HepG2 (cell line): ENCODE data around the gene EBF4. TPM values are rescaled to one million over a fixed set of nuclear protein-coding genes. Genes with fewer than 3 reads are reported as not detected.

Experiments
- ARHGAP35 ChIP-seq: sonication (generic); formaldehyde crosslinking; IDR thresholded peaks from 2 replicates; pipeline ENCODE4 v1.9.0; 2022; ENCODE audit warnings: mild to moderate bottlenecking, inconsistent platforms, moderate library complexity, missing genetic modification reagents, borderline replicate concordance
- E2F1 ChIP-seq: sonication (generic); formaldehyde crosslinking; IDR thresholded peaks from 2 replicates; pipeline ENCODE4 v1.5.0; 2020; ENCODE audit warnings: missing genetic modification reagents
- HCFC1 ChIP-seq: fragments of 150-350 bp; IDR thresholded peaks from 2 replicates; pipeline ENCODE4 v1.6.1; 2014; ENCODE audit warnings: low read depth, low read length
- HMGA1 ChIP-seq: sonication (generic); formaldehyde crosslinking; conservative IDR thresholded peaks from 2 replicates; pipeline ENCODE4 v1.4.0; 2020; ENCODE audit warnings: missing genetic modification reagents
- MIXL1 ChIP-seq: IDR thresholded peaks from 2 replicates; pipeline ENCODE4 v1.6.1; 2016
- RAD51 ChIP-seq: fragments of 450-650 bp; IDR thresholded peaks from 2 replicates; pipeline ENCODE4 v1.6.1; 2016; ENCODE audit warnings: borderline replicate concordance
- REPIN1 ChIP-seq: sonication (generic); formaldehyde crosslinking; IDR thresholded peaks from 2 replicates; pipeline ENCODE4 v1.8.0; 2022; ENCODE audit warnings: missing genetic modification reagents, low read depth, mild to moderate bottlenecking, borderline replicate concordance
- USF2 ChIP-seq, 2 experiments: sonication (generic) in 1 of 2; formaldehyde crosslinking in 1 of 2; IDR thresholded peaks; 2 replicates each; pipeline versions ENCODE4 v1.5.1 to v1.6.1; 2011 to 2020; ENCODE audit warnings: borderline replicate concordance in 1 of 2, low read depth in 1 of 2, low read length in 1 of 2, mild to moderate bottlenecking in 1 of 2, missing genetic modification reagents in 1 of 2, moderate library complexity in 1 of 2
- ZNF143 ChIP-seq: sonication (generic); formaldehyde crosslinking; IDR thresholded peaks from 2 replicates; pipeline ENCODE4 v1.4.0; 2020; ENCODE audit warnings: missing genetic modification reagents
- ZNF260 ChIP-seq: sonication (generic); formaldehyde crosslinking; IDR thresholded peaks from 2 replicates; pipeline ENCODE4 v1.4.0; 2020; ENCODE audit warnings: missing genetic modification reagents, low read depth, mild to moderate bottlenecking, borderline replicate concordance
- ZNF264 ChIP-seq: sonication (generic); formaldehyde crosslinking; IDR thresholded peaks from 2 replicates; pipeline ENCODE4 v1.4.0; 2020; ENCODE audit warnings: missing genetic modification reagents
- ZNF331 ChIP-seq: sonication (generic); formaldehyde crosslinking; IDR thresholded peaks from 2 replicates; pipeline ENCODE4 v1.4.0; 2020; ENCODE audit warnings: missing genetic modification reagents
- ZNF569 ChIP-seq: sonication (generic); formaldehyde crosslinking; IDR thresholded peaks from 2 replicates; pipeline ENCODE4 v1.5.0; 2020; ENCODE audit warnings: mild to moderate bottlenecking, missing genetic modification reagents, moderate library complexity, borderline replicate concordance
- ZNF589 ChIP-seq: sonication (generic); formaldehyde crosslinking; conservative IDR thresholded peaks from 2 replicates; pipeline ENCODE4 v1.8.0; 2022; ENCODE audit warnings: mild to moderate bottlenecking, moderate library complexity, missing genetic modification reagents
- ZNF605 ChIP-seq: sonication (generic); formaldehyde crosslinking; IDR thresholded peaks from 2 replicates; pipeline ENCODE4 v1.8.0; 2022; ENCODE audit warnings: mild to moderate bottlenecking, missing genetic modification reagents
- ZNF614 ChIP-seq: IDR thresholded peaks from 2 replicates; pipeline ENCODE4 v1.6.1; 2018; ENCODE audit warnings: missing biosample characterization, missing genetic modification reagents, inconsistent platforms, borderline replicate concordance
- ZNF646 ChIP-seq: sonication (generic); formaldehyde crosslinking; IDR thresholded peaks from 2 replicates; pipeline ENCODE4 v1.9.0; 2021; ENCODE audit warnings: mild to moderate bottlenecking, missing genetic modification reagents
- ZNF841 ChIP-seq: sonication (generic); formaldehyde crosslinking; IDR thresholded peaks from 2 replicates; pipeline ENCODE4 v1.8.1; 2023; ENCODE audit warnings: missing genetic modification reagents, borderline replicate concordance
- polyA plus RNA-seq, 8 experiments: library from polyadenylated mRNA; depleted of rRNA in 3 of 8; stranded (reverse) in 7 of 8; unstranded in 1 of 8; fragments of >200 nt; fragmentation: Illumina TruSeq in 4 of 8; extraction: Trizol in 4 of 8; gene quantifications; 2 replicates each; pipeline versions ENCODE4 v1.2.1 to v1.2.3, GENCODE V29; 2011 to 2016; ENCODE audit warnings: low read depth in 4 of 8, missing spikeins in 1 of 8, mixed read lengths in 1 of 8; ENCODE audit not compliant: insufficient read depth in 1 of 8
- total RNA-seq, 5 experiments: library from RNA; depleted of rRNA; stranded (reverse); fragments of >200 nt; fragmentation: Illumina TruSeq; extraction: Trizol; gene quantifications; 2 replicates each; pipeline ENCODE4 v1.2.3, GENCODE V29; 2016; ENCODE audit warnings: low read depth in 1 of 5

The EBF4 gene
- total and polyA plus RNA-seq, 2 of the 13 experiments (the other 11 are each of a cell fraction or from before 2014, with no cell fraction given), result 0.84 to 2.2 TPM

- no peak for TF ChIP-seq ZNF143 (CRISPR knock-in tag)
- no peak for TF ChIP-seq HCFC1
- TF ChIP-seq USF2 (IDR thresholded peaks at IDR 0.05; ENCODE audit: low read depth, low read length), result no peak
- no peak for TF ChIP-seq USF2 (CRISPR knock-in tag; IDR thresholded peaks at IDR 0.05; ENCODE audit: borderline replicate concordance)
- peak; percentile 86; the same call in 1 of the 2 replicates for TF ChIP-seq ARHGAP35 (CRISPR knock-in tag)
- TF ChIP-seq REPIN1 (CRISPR knock-in tag), result 0 out of 2 replicates have a peak, but pooled peaks have one; percentile 30
- no peak for TF ChIP-seq ZNF646 (CRISPR knock-in tag)
- 0 out of 2 replicates have a peak, but pooled peaks have one; percentile 37 for TF ChIP-seq E2F1 (CRISPR knock-in tag)
- no peak for TF ChIP-seq ZNF605 (CRISPR knock-in tag)
- TF ChIP-seq ZNF589 (CRISPR knock-in tag), result no peak
- peak; percentile 66; the same call in 1 of the 2 replicates for TF ChIP-seq ZNF614 (CRISPR knock-in tag)
- TF ChIP-seq ZNF331 (CRISPR knock-in tag), result peak; percentile 55
- TF ChIP-seq ZNF260 (CRISPR knock-in tag), result no peak
- no peak for TF ChIP-seq ZNF569 (CRISPR knock-in tag)
- no peak for TF ChIP-seq RAD51
- 0 out of 2 replicates have a peak, but pooled peaks have one; percentile 53 for TF ChIP-seq ZNF264
- no peak for TF ChIP-seq HMGA1 (CRISPR knock-in tag)
- no peak for TF ChIP-seq MIXL1 (CRISPR knock-in tag)
- peak; percentile 43; the same call in 1 of the 2 replicates for TF ChIP-seq ZNF841 (CRISPR knock-in tag)
These were observed at the start of gene EBF4 (continued) for GRCh38 chr20:2692036-2692885.
